Lung microvascular endothelial cell (primary cell): Measurements from ENCODE around the gene ZCWPW1. TPM values are rescaled to one million over a fixed set of nuclear protein-coding genes. Genes with fewer than 3 reads are reported as not detected.
"Not testable (repeated sequence)": the region's sequence is repeated elsewhere in the genome, so short reads cannot be mapped to it uniquely, and the experiment has no call there.

Experiments used
- DNase-seq, 2 donors: peaks; one replicate each; pipeline versions ENCODE4 v3.0.0 to v3.0.0-alpha.2; 2010; ENCODE audit warnings: low read depth in 2 of 2
- total RNA-seq: library from RNA; depleted of rRNA; stranded (reverse); fragments of >200 nt; gene quantifications from 2 replicates; pipeline ENCODE4 v1.2.1, GENCODE V29; 2014

ZCWPW1 gene
- total RNA-seq, 1 donor from 2014 or later = 0.79 TPM

GRCh38 chr7:100373870-100374598, 54.5 kb downstream of the ZCWPW1 start:
- not testable (repeated sequence) for DNase-seq

GRCh38 chr7:100373261-100373831, 55.2 kb downstream of the ZCWPW1 start, which contains the start of gene PILRA:
Gene PILRA, plus strand, starts transcription at chr7:100373487. Its CDS starts 170 bp downstream, at chr7:100373657.
- DNase-seq = no peak

GRCh38 chr7:100372694-100373093, 55.8 kb downstream of the ZCWPW1 start:
- no peak for DNase-seq

GRCh38 chr7:100372256-100372655, 56.2 kb downstream of the ZCWPW1 start:
- peak in 1 of 2 donors; percentile 47 for DNase-seq

- DNase-seq = no peak
Measured at GRCh38 chr7:100371561-100372171, 56.8 kb downstream of the ZCWPW1 start.

GRCh38 chr7:100370746-100371145, 57.8 kb downstream of the ZCWPW1 start:
- DNase-seq = no peak

- no peak for DNase-seq
Measured at GRCh38 chr7:100370303-100370702, 58.2 kb downstream of the ZCWPW1 start.

GRCh38 chr7:100369105-100369504, 59.4 kb downstream of the ZCWPW1 start:
- DNase-seq = no peak

GRCh38 chr7:100367676-100368613, 60.6 kb downstream of the ZCWPW1 start:
- DNase-seq = no peak

GRCh38 chr7:100367251-100367620, 61.3 kb downstream of the ZCWPW1 start:
- DNase-seq = no peak

GRCh38 chr7:100366411-100367250, 61.9 kb downstream of the ZCWPW1 start:
- DNase-seq = no peak

- DNase-seq = not testable (repeated sequence)
Measured at GRCh38 chr7:100365998-100366367, 62.5 kb downstream of the ZCWPW1 start.

GRCh38 chr7:100364480-100364879, 64.0 kb downstream of the ZCWPW1 start:
- no peak for DNase-seq

GRCh38 chr7:100363797-100364196, 64.7 kb downstream of the ZCWPW1 start:
- not testable (repeated sequence) for DNase-seq

GRCh38 chr7:100363098-100363497, 65.4 kb downstream of the ZCWPW1 start:
- DNase-seq = no peak

GRCh38 chr7:100360135-100360854, 68.2 kb downstream of the ZCWPW1 start:
- no peak for DNase-seq

GRCh38 chr7:100358857-100359212, 69.7 kb downstream of the ZCWPW1 start:
- DNase-seq = no peak

GRCh38 chr7:100358027-100358856, 70.3 kb downstream of the ZCWPW1 start, which contains the start of gene PILRB:
Gene PILRB, plus strand, starts transcription at chr7:100358117. Its CDS starts 186 bp downstream, at chr7:100358303.
- no peak for DNase-seq

GRCh38 chr7:100357131-100357561, 71.4 kb downstream of the ZCWPW1 start:
- no peak for DNase-seq
